Activated naive CD8-positive, alpha-beta T cell treated with anti-CD3 and anti-CD28 coated beads, Interleukin-2, amount 10 ng/mL, durations not matched to agents 7 days and 5 days (primary cell): ENCODE results near the gene DCLRE1B. TPM values are rescaled to one million over a fixed set of nuclear protein-coding genes. Genes with fewer than 3 reads are reported as not detected.
A peak's percentile ranks its signal among the peaks of the same experiment; 100 is the strongest.

Experiments used
- ATAC-seq: fragments of 150-1000 bp; cut with Tn5 transposase; one replicate; pipeline ENCODE4 v1.10.0; 2021; ENCODE audit warnings: low read depth, moderate library complexity
- POLR2A ChIA-PET: fragments of 350-600 bp; sonication (Branson Sonifier 250); formaldehyde crosslinking; loops from one replicate; lab custom pipeline; 2021; ENCODE audit warnings: antibody characterized with exemption; lab: Charles Lee
- DNase-seq: peaks from one replicate; pipeline ENCODE4 v3.0.0; 2021
- H3K27ac Mint-ChIP-seq: one replicate; pipeline ENCODE4 v1.8.0; 2022; ENCODE audit warnings: mild to moderate bottlenecking, mixed read lengths
- H3K27me3 Mint-ChIP-seq: one replicate; pipeline ENCODE4 v1.8.0; 2022; ENCODE audit warnings: mild to moderate bottlenecking, moderate library complexity, mixed read lengths
- H3K36me3 Mint-ChIP-seq: one replicate; pipeline ENCODE4 v1.8.0; 2021; ENCODE audit warnings: mild to moderate bottlenecking, mixed read lengths
- H3K4me1 Mint-ChIP-seq: one replicate; pipeline ENCODE4 v1.8.0; 2021; ENCODE audit warnings: mixed read lengths
- H3K4me3 Mint-ChIP-seq: one replicate; pipeline ENCODE4 v1.8.0; 2022; ENCODE audit warnings: mild to moderate bottlenecking, moderate library complexity, mixed read lengths
- H3K9me3 Mint-ChIP-seq: one replicate; pipeline ENCODE4 v1.8.0; 2021; ENCODE audit warnings: mixed read lengths
- total RNA-seq, 2 experiments: library from RNA; stranded (reverse); gene quantifications; one replicate each; pipeline ENCODE4 v1.2.3, GENCODE V29; 2021

DCLRE1B gene
- total RNA-seq, 2 experiments from 2014 or later = 13.4 to 14.3 TPM

DNA sequence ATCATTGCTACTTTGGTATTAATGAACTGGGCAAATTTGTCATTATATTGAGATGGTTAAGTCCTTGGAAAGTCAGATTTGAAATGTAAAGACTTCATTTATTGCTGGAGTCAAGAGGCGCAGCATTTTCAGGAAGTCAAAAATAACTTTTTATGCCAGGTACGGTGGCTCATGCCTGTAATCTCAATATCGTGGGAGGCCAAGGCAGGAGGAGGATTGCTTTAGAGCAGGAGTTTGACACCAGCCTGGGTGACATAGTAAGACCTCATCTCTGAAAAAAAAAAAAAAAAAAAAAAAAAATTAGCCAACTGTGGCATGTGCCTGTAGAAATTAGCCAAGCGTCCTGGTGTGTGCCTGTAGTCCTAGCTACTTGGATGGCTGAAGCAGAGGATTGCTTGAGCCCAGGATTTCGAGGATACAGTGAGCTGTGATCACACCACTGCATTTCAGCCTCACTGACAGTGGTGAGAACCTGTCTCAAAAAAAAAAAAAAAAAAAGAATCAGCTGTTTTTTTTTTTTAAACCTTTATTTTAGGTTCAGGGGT, 29.5 kb downstream of the DCLRE1B start:
- Mint-ChIP-seq H3K4me3 (peak overlapping the region; percentile 95), H3K36me3 (peaks cover 23% of the 10 kb centered on the region), H3K4me1 (peaks cover 69% of the 10 kb centered on the region), H3K27me3 (no peaks in the 10 kb centered on the region), H3K27ac (no peak overlapping the region), H3K9me3 (no peaks in the 10 kb centered on the region)
- DNase-seq = no peak
- POLR2A ChIA-PET = interaction anchor here (0.7 to 2.6 kb wide), 2 partner anchors 31 to 151 kb away, joined by 3 to 11 read pairs; no protein-coding TSS in a partner anchor
- no peak for ATAC-seq

DNA sequence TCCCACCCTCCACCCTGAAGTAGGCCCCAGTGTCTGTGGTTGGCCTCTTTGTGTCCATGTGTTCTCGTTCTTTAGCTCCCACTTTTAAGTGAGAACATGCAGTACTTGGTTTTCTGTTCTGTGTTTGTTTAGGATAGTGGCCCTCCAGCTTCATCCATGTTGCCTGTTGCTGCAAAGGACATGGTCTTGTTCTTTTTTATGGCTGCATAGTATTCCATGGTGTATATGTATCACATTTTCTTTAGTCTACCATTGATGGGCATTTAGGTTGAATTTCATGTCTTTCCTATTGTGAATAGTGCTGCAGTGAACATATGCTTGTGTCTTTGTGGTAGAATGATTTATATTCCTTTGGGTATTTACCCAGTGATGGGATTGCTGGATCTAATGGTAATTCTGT, 30.1 kb downstream of the DCLRE1B start:
- ATAC-seq = no peak
- POLR2A ChIA-PET = interaction anchor here (0.7 to 2.6 kb wide), 2 partner anchors 32 to 151 kb away, joined by 3 to 11 read pairs; no protein-coding TSS in a partner anchor
- Mint-ChIP-seq H3K27ac (no peak overlapping the region), H3K4me3 (no peak overlapping the region), H3K4me1 (peaks cover 73% of the 10 kb centered on the region), H3K9me3 (no peaks in the 10 kb centered on the region), H3K27me3 (no peaks in the 10 kb centered on the region), H3K36me3 (peaks cover 23% of the 10 kb centered on the region)
- no peak for DNase-seq

DNA sequence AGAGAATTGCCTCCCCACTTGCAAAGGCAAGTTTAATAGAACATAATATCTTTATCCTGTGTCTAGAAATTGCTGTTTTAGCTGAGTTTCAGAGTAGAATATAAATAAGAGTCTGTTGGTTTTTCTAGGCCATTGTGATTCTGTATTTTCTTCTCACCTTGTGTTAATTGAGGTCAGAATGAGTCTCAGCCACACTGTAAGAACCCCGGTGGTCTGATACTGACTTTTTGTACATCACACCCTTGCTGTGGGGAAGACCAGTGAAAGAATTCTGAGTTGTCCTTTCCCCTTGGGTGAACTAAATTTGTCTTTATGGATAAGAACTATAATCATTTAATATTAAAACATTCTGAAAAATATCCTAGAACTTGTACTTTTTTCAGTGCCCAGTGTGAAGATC, 30.8 kb downstream of the DCLRE1B start:
- Mint-ChIP-seq H3K9me3 (no peaks in the 10 kb centered on the region), H3K27ac (peak overlapping the region; percentile 2), H3K36me3 (peaks cover 31% of the 10 kb centered on the region), H3K27me3 (no peaks in the 10 kb centered on the region), H3K4me3 (peak overlapping the region; percentile 8), H3K4me1 (peaks cover 75% of the 10 kb centered on the region)
- POLR2A ChIA-PET = interaction anchor here (2.6 kb wide), 1 partner anchor 32 kb away, joined by 11 read pairs; no protein-coding TSS in a partner anchor
- no peak for DNase-seq
- ATAC-seq = no peak

DNA sequence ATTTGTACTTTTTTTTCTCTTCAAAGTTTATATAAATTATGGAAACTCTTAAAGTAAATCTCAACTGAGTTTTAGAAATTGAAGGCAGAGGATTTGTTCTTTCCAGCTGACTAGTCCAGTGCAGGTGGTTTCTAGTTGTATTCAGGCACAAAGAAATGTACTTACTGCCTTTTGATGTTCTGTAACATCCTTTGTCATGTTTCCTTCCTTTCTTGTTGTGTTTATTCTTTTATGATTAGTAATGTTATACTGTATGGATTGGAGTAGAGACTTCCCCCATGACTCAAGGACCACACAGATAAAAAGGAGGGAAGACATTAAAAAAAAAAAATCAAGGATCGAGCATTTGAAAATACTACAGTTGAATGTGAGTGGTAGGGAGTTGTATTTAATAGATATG, 32.0 kb downstream of the DCLRE1B start:
- peaks cover 35% of the 10 kb centered on the region for H3K36me3 Mint-ChIP-seq
- H3K27ac Mint-ChIP-seq = peak overlapping the region; percentile 75
- ATAC-seq (no peak), DNase-seq (no peak)
- peak overlapping the region; percentile 54 for H3K4me3 Mint-ChIP-seq
- POLR2A ChIA-PET = no interaction called here
- H3K4me1 Mint-ChIP-seq = peaks cover 77% of the 10 kb centered on the region
- no peaks in the 10 kb centered on the region for H3K27me3 Mint-ChIP-seq
- no peaks in the 10 kb centered on the region for H3K9me3 Mint-ChIP-seq

DNA sequence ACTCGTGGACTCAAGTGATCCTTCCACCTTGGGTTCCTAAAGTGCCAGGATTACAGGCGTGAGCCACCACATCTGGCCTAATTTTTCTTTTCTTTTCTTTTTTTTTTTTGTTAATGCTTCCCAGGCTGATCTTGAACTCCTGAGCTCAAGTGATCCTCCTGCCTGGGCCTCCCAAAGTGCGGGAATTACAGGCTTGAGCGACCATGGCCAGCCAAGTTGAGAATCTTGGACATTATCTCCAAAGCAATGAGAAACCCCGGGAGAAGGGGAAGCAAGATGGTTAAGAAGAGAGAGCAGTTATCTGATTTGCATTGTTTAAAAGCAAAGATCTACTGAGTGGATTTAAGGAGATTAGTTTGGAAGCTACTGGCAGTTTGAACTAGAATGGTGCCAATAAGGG, 33.1 kb downstream of the DCLRE1B start:
- Mint-ChIP-seq H3K27me3 (no peaks in the 10 kb centered on the region), H3K9me3 (no peaks in the 10 kb centered on the region), H3K4me3 (peak overlapping the region; percentile 36), H3K4me1 (peaks cover 73% of the 10 kb centered on the region), H3K36me3 (peaks cover 34% of the 10 kb centered on the region), H3K27ac (peak overlapping the region; percentile 71)
- POLR2A ChIA-PET = interaction anchor here (1.5 to 4.8 kb wide), 2 partner anchors 8 to 9 kb away, joined by 5 to 52 read pairs; partner anchors contain the start of gene HIPK1
- ATAC-seq (no peak), DNase-seq (no peak)

DNA sequence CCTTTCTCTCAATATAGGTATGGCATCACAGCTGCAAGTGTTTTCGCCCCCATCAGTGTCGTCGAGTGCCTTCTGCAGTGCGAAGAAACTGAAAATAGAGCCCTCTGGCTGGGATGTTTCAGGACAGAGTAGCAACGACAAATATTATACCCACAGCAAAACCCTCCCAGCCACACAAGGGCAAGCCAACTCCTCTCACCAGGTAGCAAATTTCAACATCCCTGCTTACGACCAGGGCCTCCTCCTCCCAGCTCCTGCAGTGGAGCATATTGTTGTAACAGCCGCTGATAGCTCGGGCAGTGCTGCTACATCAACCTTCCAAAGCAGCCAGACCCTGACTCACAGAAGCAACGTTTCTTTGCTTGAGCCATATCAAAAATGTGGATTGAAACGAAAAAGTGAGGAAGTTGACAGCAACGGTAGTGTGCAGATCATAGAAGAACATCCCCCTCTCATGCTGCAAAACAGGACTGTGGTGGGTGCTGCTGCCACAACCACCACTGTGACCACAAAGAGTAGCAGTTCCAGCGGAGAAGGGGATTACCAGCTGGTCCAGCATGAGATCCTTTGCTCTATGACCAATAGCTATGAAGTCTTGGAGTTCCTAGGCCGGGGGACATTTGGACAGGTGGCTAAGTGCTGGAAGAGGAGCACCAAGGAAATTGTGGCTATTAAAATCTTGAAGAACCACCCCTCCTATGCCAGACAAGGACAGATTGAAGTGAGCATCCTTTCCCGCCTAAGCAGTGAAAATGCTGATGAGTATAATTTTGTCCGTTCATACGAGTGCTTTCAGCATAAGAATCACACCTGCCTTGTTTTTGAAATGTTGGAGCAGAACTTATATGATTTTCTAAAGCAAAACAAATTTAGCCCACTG, 35.5 kb downstream of the DCLRE1B start:
- H3K9me3 Mint-ChIP-seq = no peaks in the 10 kb centered on the region
- peaks cover 64% of the 10 kb centered on the region for H3K4me1 Mint-ChIP-seq
- H3K4me3 Mint-ChIP-seq = peak overlapping the region; percentile 84
- H3K36me3 Mint-ChIP-seq = peaks cover 39% of the 10 kb centered on the region
- POLR2A ChIA-PET = interaction anchor here (0.9 to 4.8 kb wide), 7 partner anchors 8 to 128 kb away, joined by 3 to 52 read pairs (median 3); partner anchors contain the start of genes HIPK1 and RSBN1
- DNase-seq = peak; percentile 70
- ATAC-seq = peak; percentile 61
- no peaks in the 10 kb centered on the region for H3K27me3 Mint-ChIP-seq
- H3K27ac Mint-ChIP-seq = peak overlapping the region; percentile 86

DNA sequence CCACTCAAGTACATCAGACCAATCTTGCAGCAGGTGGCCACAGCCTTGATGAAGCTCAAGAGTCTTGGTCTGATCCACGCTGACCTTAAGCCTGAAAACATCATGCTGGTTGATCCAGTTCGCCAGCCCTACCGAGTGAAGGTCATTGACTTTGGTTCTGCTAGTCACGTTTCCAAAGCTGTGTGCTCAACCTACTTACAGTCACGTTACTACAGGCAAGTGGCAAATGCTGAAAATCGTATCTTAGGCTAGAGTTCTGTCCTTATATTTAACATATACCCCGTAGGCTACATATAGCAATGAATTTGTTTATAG, 36.1 kb downstream of the DCLRE1B start:
- Mint-ChIP-seq H3K4me3 (peak overlapping the region; percentile 84), H3K27ac (peak overlapping the region; percentile 86), H3K36me3 (peaks cover 43% of the 10 kb centered on the region), H3K9me3 (no peaks in the 10 kb centered on the region), H3K27me3 (no peaks in the 10 kb centered on the region), H3K4me1 (peaks cover 64% of the 10 kb centered on the region)
- no peak for DNase-seq
- ATAC-seq = no peak
- POLR2A ChIA-PET = interaction anchor here (1.5 to 4.8 kb wide), 2 partner anchors 8 to 11 kb away, joined by 5 to 52 read pairs; partner anchors contain the start of gene HIPK1

DNA sequence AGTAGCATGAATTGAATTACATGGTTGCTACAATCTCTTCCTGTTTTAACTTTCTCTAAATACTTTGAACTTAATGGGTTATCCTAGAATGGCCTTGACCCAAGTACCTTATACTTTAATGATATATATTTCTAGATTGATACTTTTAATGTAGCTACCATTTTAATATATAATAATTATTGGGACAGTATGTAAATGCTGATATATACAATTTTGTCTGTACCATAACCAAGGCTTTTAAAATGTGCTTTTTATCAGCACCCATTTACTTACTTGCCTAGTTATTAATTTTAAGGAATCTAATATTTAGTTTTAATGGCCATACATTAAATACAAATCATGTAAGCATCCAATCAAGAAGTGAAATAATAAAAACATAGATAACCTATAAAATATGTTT, 37.4 kb downstream of the DCLRE1B start:
- H3K27ac Mint-ChIP-seq = no peak overlapping the region
- H3K27me3 Mint-ChIP-seq = no peaks in the 10 kb centered on the region
- ATAC-seq = no peak
- H3K9me3 Mint-ChIP-seq = no peaks in the 10 kb centered on the region
- peaks cover 69% of the 10 kb centered on the region for H3K4me1 Mint-ChIP-seq
- peaks cover 41% of the 10 kb centered on the region for H3K36me3 Mint-ChIP-seq
- POLR2A ChIA-PET = interaction anchor here (4.8 kb wide), 1 partner anchor 12 kb away, joined by 52 read pairs; the partner anchor contains the start of gene HIPK1
- H3K4me3 Mint-ChIP-seq = no peak overlapping the region
- DNase-seq = no peak

DNA sequence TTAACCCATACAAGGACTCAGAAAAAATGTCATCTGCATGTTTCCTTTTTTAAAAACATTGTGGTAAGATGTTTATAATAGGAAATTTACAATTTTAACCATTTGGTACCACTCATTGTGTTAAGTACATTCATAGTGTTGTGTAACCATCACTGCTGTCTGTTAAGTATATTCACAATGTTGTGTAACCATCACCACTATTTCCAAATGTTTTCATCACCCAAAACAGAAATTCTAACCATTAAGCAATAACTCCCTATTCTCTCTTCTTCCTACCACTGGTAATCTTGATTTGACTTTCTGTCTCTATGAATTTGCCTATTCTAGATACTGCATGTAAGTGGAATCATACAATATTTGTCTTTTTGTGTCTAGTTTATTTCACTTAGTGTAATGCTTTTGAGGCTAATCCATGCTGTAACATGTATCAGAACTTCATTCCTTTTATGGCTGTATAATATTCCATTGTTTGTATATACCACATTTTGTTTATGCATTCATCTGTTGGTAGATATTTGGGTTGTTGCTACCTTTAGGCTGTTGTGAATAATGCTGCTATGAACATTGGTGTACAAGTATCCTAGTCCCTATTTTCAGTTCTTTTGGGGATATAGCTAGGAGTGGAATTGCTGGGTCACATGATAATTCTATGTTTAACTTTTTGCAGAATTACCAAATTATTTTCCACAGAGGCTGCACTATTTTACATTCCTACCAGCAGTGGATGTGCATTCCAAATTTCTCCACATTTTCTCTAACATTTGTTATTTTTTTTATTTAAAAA, 38.1 kb downstream of the DCLRE1B start:
- ATAC-seq (no peak), DNase-seq (no peak)
- Mint-ChIP-seq H3K27ac (no peak overlapping the region), H3K36me3 (peaks cover 39% of the 10 kb centered on the region), H3K4me1 (peaks cover 68% of the 10 kb centered on the region), H3K27me3 (no peaks in the 10 kb centered on the region), H3K9me3 (no peaks in the 10 kb centered on the region), H3K4me3 (no peak overlapping the region)
- POLR2A ChIA-PET = no interaction called here

DNA sequence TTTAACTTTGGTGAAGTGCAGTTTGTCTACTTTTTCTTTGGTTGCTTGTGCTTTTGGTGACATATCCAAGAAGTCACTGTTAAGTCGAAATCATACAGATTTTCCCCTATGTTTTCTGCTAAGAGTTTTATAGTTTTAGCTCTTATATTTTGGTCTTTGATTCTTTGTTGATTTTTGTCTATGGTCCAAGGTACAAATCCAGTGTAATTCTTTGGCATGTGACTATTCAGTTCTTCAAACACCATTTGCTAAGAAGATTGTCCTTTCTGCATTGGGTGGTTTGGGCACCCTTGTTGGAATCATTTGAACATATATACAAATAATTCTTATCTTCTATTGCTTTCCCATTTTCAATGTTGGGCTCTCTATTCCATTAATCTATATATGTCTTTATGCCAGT, 40.2 kb downstream of the DCLRE1B start:
- no peaks in the 10 kb centered on the region for H3K27me3 Mint-ChIP-seq
- ATAC-seq (no peak), DNase-seq (no peak)
- no peak overlapping the region for H3K4me3 Mint-ChIP-seq
- peaks cover 57% of the 10 kb centered on the region for H3K4me1 Mint-ChIP-seq
- H3K9me3 Mint-ChIP-seq = no peaks in the 10 kb centered on the region
- POLR2A ChIA-PET = interaction anchor here (0.9 to 6.2 kb wide), 2 partner anchors 14 to 18 kb away, joined by 3 to 82 read pairs; partner anchors contain the start of gene HIPK1
- peak overlapping the region; percentile 45 for H3K27ac Mint-ChIP-seq
- H3K36me3 Mint-ChIP-seq = peaks cover 41% of the 10 kb centered on the region

DNA sequence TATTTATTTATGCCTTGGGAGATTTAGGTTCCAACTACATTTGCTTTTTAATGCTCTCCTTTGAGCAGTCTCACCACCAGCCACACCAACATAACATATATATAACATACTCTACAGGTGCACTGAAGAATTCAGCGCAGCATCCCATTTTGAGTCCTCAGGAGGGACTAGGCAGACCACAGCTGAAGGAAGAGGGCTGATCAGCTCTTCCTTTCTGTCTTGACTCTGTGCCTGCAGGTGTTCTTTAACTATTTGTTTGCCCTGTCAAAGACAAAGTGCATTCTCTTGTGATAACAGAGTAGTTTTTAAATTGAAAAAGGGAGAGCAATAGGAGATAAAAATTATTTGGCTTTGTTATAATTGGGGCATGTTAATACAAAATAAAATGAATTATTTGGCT, 41.0 kb downstream of the DCLRE1B start:
- H3K27ac Mint-ChIP-seq = peak overlapping the region; percentile 68
- POLR2A ChIA-PET = interaction anchor here (0.8 to 6.2 kb wide), 4 partner anchors 15 to 134 kb away, joined by 3 to 82 read pairs (median 4); partner anchors contain the start of genes HIPK1 and RSBN1
- peak; percentile 51 for ATAC-seq
- peak overlapping the region; percentile 70 for H3K4me3 Mint-ChIP-seq
- H3K36me3 Mint-ChIP-seq = peaks cover 33% of the 10 kb centered on the region
- no peaks in the 10 kb centered on the region for H3K9me3 Mint-ChIP-seq
- H3K4me1 Mint-ChIP-seq = peaks cover 49% of the 10 kb centered on the region
- no peaks in the 10 kb centered on the region for H3K27me3 Mint-ChIP-seq
- DNase-seq = no peak

DNA sequence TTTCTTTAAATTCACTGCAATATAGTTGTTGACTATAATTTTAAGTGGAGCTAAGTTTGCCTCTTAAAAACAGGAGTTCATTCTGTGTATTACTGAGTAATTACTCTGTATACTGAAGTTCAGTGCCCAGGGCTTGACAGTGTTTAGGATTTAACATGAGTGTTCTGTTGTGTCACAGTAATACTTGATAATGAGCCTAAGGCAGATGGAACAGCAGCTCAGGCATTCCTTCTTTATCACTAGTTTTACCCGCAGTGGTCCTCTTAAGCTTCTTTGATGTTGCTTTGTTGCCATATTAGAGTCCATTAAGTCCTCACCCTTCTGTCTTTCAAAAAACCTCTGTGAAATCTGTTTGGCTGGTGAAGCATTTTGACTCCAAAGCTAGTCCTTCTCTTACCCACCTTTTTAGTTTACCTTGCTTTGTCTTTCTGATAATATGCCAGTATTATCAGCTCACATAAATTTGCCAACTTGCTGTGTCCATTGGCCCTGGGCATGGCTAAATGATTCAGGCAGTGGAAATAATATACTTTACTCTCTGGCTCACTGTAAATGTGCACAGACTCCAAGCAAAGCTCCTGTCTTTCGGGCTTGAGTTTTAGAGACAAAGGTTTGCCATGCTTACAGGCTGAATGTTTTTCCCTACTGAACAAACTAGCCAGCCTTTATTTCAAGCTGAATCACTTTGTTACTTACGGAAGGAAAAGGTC, 41.7 kb downstream of the DCLRE1B start:
- peak overlapping the region; percentile 92 for H3K27ac Mint-ChIP-seq
- ATAC-seq = no peak
- POLR2A ChIA-PET = interaction anchor here (0.6 to 6.2 kb wide), 6 partner anchors 8 to 724 kb away, joined by 3 to 82 read pairs (median 4); partner anchors contain the start of genes HIPK1 and RSBN1
- H3K36me3 Mint-ChIP-seq = peaks cover 32% of the 10 kb centered on the region
- H3K27me3 Mint-ChIP-seq = no peaks in the 10 kb centered on the region
- no peaks in the 10 kb centered on the region for H3K9me3 Mint-ChIP-seq
- no peak for DNase-seq
- peak overlapping the region; percentile 82 for H3K4me3 Mint-ChIP-seq
- H3K4me1 Mint-ChIP-seq = peaks cover 49% of the 10 kb centered on the region
